ENCODE measurements around the gene HTT. TPM values are rescaled to one million over a fixed set of nuclear protein-coding genes. Genes with fewer than 3 reads are reported as not detected.
A peak's percentile ranks its signal among the peaks of the same experiment; 100 is the strongest.

The HTT gene
- total and polyA plus RNA-seq, 9 donors = 16.5 to 29.6 (median 22.2) TPM

GRCh38 chr4:3283916-3284315, 209.4 kb downstream of the HTT start:
- Histone ChIP-seq H3K9me3 (replicated peaks; ENCODE audit: control insufficient read depth, low read depth, low read length) (peaks cover 7% of the 10 kb centered on the region), H3K4me1 (ENCODE audit: control insufficient read depth, insufficient read depth, low read length) (peaks cover 23% of the 10 kb centered on the region), H3K4me3 (ENCODE audit: low read length) (no peak overlapping the region), H3K36me3 (ENCODE audit: control insufficient read depth, insufficient read depth, low read length) (no peaks in the 10 kb centered on the region), H3K27me3 (ENCODE audit: control insufficient read depth, insufficient read depth, low read length) (peaks cover 22% of the 10 kb centered on the region), H3K27ac (ENCODE audit: low read length) (no peak overlapping the region)
- 65% methylated on average over 7 of the region's 13 CpGs for WGBS (ENCODE audit: insufficient coverage)
- DNase-seq = no peak

- Histone ChIP-seq H3K9me3 (replicated peaks; ENCODE audit: control insufficient read depth, low read depth, low read length) (peaks cover 7% of the 10 kb centered on the region), H3K4me3 (ENCODE audit: low read length) (no peak overlapping the region), H3K36me3 (ENCODE audit: control insufficient read depth, insufficient read depth, low read length) (no peaks in the 10 kb centered on the region), H3K27me3 (ENCODE audit: control insufficient read depth, insufficient read depth, low read length) (peaks cover 22% of the 10 kb centered on the region), H3K4me1 (ENCODE audit: control insufficient read depth, insufficient read depth, low read length) (peaks cover 23% of the 10 kb centered on the region), H3K27ac (ENCODE audit: low read length) (no peak overlapping the region)
- no peak for DNase-seq
- 75% methylated on average over 19 of the region's 24 CpGs for WGBS (ENCODE audit: insufficient coverage)
Measured at GRCh38 chr4:3284734-3285557, 210.5 kb downstream of the HTT start.

GRCh38 chr4:3285558-3286334, 211.3 kb downstream of the HTT start:
- peaks cover 20% of the 10 kb centered on the region for H3K27me3 ChIP-seq (ENCODE audit: control insufficient read depth, insufficient read depth, low read length)
- no peak overlapping the region for H3K4me3 ChIP-seq (ENCODE audit: low read length)
- H3K27ac ChIP-seq (ENCODE audit: low read length) = no peak overlapping the region
- peaks cover 30% of the 10 kb centered on the region for H3K4me1 ChIP-seq (ENCODE audit: control insufficient read depth, insufficient read depth, low read length)
- peaks cover 7% of the 10 kb centered on the region for H3K9me3 ChIP-seq (replicated peaks; ENCODE audit: control insufficient read depth, low read depth, low read length)
- peak; percentile 53 for DNase-seq
- no peaks in the 10 kb centered on the region for H3K36me3 ChIP-seq (ENCODE audit: control insufficient read depth, insufficient read depth, low read length)
- WGBS (ENCODE audit: insufficient coverage) = 67% methylated on average over 32 of the region's 38 CpGs

GRCh38 chr4:3286335-3287175, 212.1 kb downstream of the HTT start:
- WGBS (ENCODE audit: insufficient coverage) = 69% methylated on average over 29 of the region's 32 CpGs
- H3K4me1 ChIP-seq (ENCODE audit: control insufficient read depth, insufficient read depth, low read length) = peaks cover 39% of the 10 kb centered on the region
- H3K27ac ChIP-seq (ENCODE audit: low read length) = no peak overlapping the region
- H3K36me3 ChIP-seq (ENCODE audit: control insufficient read depth, insufficient read depth, low read length) = no peaks in the 10 kb centered on the region
- no peak for DNase-seq
- H3K27me3 ChIP-seq (ENCODE audit: control insufficient read depth, insufficient read depth, low read length) = peaks cover 20% of the 10 kb centered on the region
- H3K9me3 ChIP-seq (replicated peaks; ENCODE audit: control insufficient read depth, low read depth, low read length) = peaks cover 4% of the 10 kb centered on the region
- no peak overlapping the region for H3K4me3 ChIP-seq (ENCODE audit: low read length)

- H3K27me3 ChIP-seq (ENCODE audit: control insufficient read depth, insufficient read depth, low read length) = peaks cover 20% of the 10 kb centered on the region
- H3K27ac ChIP-seq (ENCODE audit: low read length) = no peak overlapping the region
- no peak overlapping the region for H3K4me3 ChIP-seq (ENCODE audit: low read length)
- peaks cover 43% of the 10 kb centered on the region for H3K4me1 ChIP-seq (ENCODE audit: control insufficient read depth, insufficient read depth, low read length)
- H3K36me3 ChIP-seq (ENCODE audit: control insufficient read depth, insufficient read depth, low read length) = no peaks in the 10 kb centered on the region
- peak; percentile 48 for DNase-seq
- H3K9me3 ChIP-seq (replicated peaks; ENCODE audit: control insufficient read depth, low read depth, low read length) = no peaks in the 10 kb centered on the region
- 26% methylated on average over 9 of the region's 14 CpGs for WGBS (ENCODE audit: insufficient coverage)
Measured at GRCh38 chr4:3287271-3287971, 212.9 kb downstream of the HTT start.

- Histone ChIP-seq H3K36me3 (ENCODE audit: control insufficient read depth, insufficient read depth, low read length) (no peaks in the 10 kb centered on the region), H3K4me3 (ENCODE audit: low read length) (no peak overlapping the region), H3K9me3 (replicated peaks; ENCODE audit: control insufficient read depth, low read depth, low read length) (no peaks in the 10 kb centered on the region), H3K27ac (ENCODE audit: low read length) (peak overlapping the region; percentile 59), H3K4me1 (ENCODE audit: control insufficient read depth, insufficient read depth, low read length) (peaks cover 43% of the 10 kb centered on the region), H3K27me3 (ENCODE audit: control insufficient read depth, insufficient read depth, low read length) (peaks cover 20% of the 10 kb centered on the region)
- DNase-seq = no peak
- 60% methylated on average over 22 of the region's 24 CpGs for WGBS (ENCODE audit: insufficient coverage)
Measured at GRCh38 chr4:3287972-3288570, 213.6 kb downstream of the HTT start.

- Histone ChIP-seq H3K4me3 (ENCODE audit: low read length) (no peak overlapping the region), H3K9me3 (replicated peaks; ENCODE audit: control insufficient read depth, low read depth, low read length) (no peaks in the 10 kb centered on the region), H3K36me3 (ENCODE audit: control insufficient read depth, insufficient read depth, low read length) (no peaks in the 10 kb centered on the region), H3K4me1 (ENCODE audit: control insufficient read depth, insufficient read depth, low read length) (peaks cover 45% of the 10 kb centered on the region), H3K27me3 (ENCODE audit: control insufficient read depth, insufficient read depth, low read length) (peaks cover 20% of the 10 kb centered on the region), H3K27ac (ENCODE audit: low read length) (peak overlapping the region; percentile 59)
- no peak for DNase-seq
- 52% methylated on average over 8 of the region's 11 CpGs for WGBS (ENCODE audit: insufficient coverage)
Measured at GRCh38 chr4:3288571-3289094, 214.2 kb downstream of the HTT start.

- no peak overlapping the region for H3K27ac ChIP-seq (ENCODE audit: low read length)
- DNase-seq = peak; percentile 39
- H3K4me1 ChIP-seq (ENCODE audit: control insufficient read depth, insufficient read depth, low read length) = peaks cover 55% of the 10 kb centered on the region
Measured at GRCh38 chr4:3290476-3290875, 216.0 kb downstream of the HTT start.

GRCh38 chr4:3290889-3291321, 216.4 kb downstream of the HTT start:
- H3K4me1 ChIP-seq (ENCODE audit: control insufficient read depth, insufficient read depth, low read length) = peaks cover 55% of the 10 kb centered on the region
- no peaks in the 10 kb centered on the region for H3K9me3 ChIP-seq (replicated peaks; ENCODE audit: control insufficient read depth, low read depth, low read length)
- no peak overlapping the region for H3K4me3 ChIP-seq (ENCODE audit: low read length)
- peaks cover 20% of the 10 kb centered on the region for H3K27me3 ChIP-seq (ENCODE audit: control insufficient read depth, insufficient read depth, low read length)
- 76% methylated on average over 2 of the region's 9 CpGs for WGBS (ENCODE audit: insufficient coverage)
- peaks cover 2% of the 10 kb centered on the region for H3K36me3 ChIP-seq (ENCODE audit: control insufficient read depth, insufficient read depth, low read length)
- DNase-seq = no peak
- H3K27ac ChIP-seq (ENCODE audit: low read length) = peak overlapping the region; percentile 13

More at GRCh38 chr4:3290476-3290875, 216.0 kb downstream of the HTT start:
- WGBS (ENCODE audit: insufficient coverage) = 76% methylated on average over 7 of the region's 11 CpGs
- H3K36me3 ChIP-seq (ENCODE audit: control insufficient read depth, insufficient read depth, low read length) = no peaks in the 10 kb centered on the region
- H3K4me3 ChIP-seq (ENCODE audit: low read length) = no peak overlapping the region
- peaks cover 20% of the 10 kb centered on the region for H3K27me3 ChIP-seq (ENCODE audit: control insufficient read depth, insufficient read depth, low read length)
- H3K9me3 ChIP-seq (replicated peaks; ENCODE audit: control insufficient read depth, low read depth, low read length) = no peaks in the 10 kb centered on the region
